ENCODE measurements around the gene RASAL2.
"Not testable (repeated sequence)": the region's sequence is repeated elsewhere in the genome, so short reads cannot be mapped to it uniquely, and the experiment has no call there.

Gene RASAL2

DNA sequence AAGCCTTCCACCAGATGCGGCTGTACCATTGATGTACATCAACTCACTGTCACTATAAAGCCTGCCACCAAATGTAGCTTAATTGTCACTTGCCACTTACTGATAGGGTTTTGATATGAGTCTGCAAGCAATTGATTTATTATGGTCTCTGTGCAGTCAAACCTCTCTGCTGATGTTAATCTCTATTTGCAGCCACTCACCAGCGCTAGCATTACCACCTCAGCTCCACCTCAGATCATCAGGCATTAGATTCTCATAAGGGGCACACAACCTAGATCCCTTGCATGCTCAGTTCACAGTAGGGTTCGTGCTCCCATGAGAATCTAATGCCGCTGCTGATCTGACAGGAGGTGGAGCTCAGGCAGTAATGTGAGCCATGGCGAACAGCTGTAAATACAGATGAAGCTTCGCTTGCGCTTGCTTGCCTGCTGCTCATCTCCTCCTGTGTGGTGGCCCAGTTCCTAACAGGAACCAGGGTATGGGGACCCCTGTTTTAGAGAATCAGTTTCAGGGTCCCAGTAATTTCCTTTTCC lies 26.7 kb downstream of the RASAL2 start:
- not testable (repeated sequence) for DNase-seq

DNA sequence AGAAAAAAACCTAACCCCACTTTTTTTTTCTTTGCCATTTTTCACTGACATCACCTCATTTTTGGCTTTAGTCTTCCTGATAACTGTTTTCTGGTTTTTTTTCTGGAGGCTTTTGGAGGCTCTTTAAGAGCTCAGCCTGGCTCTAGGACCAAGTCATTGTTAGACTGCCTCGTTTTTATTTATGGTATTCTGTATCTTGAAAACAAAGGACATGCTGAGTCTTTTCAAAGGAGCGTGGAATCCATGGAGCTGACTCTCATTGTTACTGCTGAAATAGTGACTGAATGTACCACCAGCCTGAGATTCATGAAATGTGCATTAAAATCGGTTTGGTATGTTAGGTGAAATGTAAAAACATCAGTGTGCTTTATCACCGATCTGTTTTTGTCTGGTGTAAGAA lies 28.0 kb downstream of the RASAL2 start:
- no peak for DNase-seq

DNA sequence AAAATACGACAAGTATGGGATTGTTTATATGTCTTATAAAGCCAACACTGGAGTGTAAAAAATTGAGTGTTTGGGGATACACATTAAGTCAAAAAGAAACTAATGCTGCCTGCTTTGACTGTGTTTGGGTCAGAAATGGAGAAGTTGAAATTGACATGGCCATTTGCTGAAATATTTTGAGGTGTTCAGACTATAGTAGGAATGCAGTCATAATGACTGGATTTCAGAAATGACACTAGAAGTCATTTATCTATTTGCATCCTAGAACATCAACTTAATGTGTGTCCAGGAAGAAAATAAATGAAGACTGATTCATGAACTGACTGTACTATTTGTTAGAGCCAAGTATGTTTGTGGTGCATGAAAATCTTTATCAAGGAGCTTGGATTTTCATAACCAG lies 28.4 kb downstream of the RASAL2 start:
- DNase-seq = no peak

DNA sequence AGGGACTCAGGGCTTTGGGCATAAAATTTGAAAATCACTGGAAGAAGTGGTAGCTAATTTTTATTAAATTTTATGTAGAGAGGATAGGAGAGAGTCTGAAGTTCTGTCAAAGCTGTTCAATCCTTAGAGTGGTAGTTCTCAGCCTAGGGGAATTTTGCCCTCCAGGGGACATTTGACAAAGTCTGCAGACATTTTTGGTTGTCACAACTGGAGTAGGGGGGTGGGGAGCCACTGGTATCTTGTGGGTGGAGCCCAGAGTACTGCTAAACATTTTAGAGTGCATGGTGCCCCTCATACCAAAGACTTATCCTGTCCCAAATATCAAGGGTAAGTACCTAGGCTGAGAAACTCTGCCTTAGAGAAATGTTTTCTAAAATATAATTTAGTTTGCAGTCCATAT lies 30.2 kb downstream of the RASAL2 start:
- no peak for DNase-seq

DNA sequence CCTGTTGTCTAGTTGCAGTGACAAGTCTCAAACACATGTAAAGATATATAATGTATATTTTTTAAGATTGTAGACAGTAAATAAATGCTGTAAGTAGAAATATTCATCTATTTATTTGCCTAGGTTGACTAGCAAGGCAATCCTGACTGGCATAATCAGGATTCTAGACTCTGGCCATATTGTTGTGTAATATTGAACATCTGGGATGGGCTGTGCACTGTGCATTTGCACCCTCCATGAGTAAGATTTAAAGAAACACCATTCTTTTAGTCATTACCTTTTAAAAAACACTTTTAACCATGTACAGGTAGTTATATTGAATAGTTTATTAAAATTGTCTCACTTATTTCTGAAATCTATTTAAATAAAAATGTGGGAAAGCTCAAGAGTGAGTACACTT lies 32.4 kb downstream of the RASAL2 start:
- DNase-seq = no peak

DNA sequence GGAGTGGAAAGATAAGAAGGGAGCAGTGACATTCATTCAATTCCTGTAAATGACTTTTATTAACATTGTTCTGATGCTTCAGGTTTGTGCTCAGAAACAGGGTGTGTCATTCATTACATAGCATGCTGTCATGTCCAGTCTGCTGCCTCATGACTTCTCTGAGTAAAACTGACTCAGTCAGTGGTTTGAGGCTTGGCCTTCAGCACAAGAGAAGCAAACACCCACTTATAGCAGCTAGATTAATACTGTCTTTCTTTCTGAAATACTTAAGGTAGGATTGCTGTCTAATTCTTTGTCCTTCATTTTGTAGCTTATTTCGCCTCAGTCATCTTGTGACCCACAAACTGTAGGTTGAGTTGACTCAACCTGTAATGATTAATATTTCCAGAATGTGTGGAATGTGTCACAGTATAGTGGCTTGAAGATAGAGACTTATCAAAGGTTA lies 32.9 kb downstream of the RASAL2 start:
- peak; percentile 74 for DNase-seq

DNA sequence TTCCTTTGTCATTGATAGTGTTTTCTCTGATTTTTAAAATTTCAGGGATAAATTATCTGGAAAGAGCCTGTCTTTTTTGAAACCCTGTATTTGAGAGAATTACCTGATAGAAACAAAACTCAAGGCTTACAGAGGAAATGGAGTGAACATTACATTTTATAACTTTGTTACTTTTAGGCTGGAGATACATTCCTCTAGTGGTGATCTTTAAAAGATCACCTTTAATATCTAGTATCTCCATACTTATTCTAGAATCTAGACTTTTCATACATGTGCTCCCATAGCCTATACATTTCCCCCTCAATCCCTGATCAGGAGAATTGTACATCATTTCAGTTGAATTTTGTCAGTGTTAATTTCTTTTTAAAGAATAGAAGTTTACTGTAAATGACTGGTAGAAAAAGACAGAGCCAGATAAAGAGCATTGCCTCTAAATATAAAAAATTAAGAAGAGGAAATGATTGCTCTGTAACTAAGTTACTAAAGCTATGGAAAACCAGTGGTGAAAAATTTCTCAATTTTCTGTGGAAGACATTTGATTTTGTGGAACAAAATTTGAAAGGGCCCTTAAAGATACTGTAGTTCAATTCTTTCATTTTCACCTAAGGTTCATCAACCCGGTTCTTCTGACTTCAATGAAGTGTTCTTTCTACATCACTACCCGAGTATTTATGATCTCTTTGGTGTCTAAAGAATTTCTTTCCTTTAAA lies 33.7 kb downstream of the RASAL2 start:
- peak; percentile 47 for DNase-seq

DNA sequence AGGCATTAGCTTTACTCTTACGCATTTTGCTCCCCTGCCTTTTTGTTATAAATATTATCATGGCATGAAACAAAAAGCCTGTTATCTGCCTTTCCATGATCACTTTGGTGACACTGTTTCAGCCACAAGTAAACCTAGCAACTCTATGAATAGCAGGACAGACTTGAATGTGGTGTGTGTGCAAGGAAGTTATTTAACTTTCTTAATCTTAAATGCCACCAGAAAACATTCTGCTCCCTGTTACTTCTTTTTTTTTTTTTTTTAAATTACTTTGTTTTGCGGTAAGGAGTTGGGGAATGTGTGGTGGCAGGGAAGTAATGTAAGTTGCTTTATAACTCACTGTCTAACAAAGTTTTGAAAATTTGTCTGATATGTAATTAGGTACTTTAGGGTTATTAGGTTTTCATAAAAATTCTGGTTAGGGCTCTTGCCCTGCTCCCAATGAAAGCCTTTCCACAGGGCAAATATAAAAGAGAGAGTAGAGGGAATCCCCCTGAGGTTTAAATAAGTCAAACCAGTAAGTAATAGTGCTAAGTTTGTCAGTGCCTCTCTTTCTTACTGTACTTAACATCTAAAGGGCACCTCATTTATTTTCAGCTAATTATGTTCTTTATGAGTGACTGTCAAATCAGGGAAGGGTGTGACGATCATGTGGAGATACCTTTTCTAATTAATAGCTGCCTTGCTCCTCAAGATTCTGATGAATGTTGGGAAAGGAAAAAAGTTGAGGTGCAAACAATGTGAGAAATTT lies 39.5 kb downstream of the RASAL2 start:
- no peak for DNase-seq

DNA sequence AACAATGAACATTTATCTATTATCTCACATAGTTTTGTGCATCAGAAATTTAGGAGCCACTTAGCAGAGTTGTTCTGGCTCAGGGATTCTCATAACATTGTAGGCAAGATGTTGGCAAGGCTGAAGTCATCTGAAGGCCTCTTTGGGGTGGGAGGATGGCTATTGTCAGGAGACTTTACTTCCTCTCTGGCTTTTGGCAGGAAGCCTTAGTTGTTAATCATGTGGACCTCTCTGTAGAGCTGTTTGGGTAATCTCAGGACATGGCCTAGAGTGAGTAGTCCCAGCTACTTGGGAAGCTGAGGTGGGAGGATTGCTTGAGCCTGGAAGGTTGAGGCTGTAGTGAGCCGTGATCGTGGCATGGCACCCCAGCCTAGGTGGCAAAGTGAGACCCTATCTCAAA lies 40.2 kb downstream of the RASAL2 start:
- peak; percentile 78 for DNase-seq

DNA sequence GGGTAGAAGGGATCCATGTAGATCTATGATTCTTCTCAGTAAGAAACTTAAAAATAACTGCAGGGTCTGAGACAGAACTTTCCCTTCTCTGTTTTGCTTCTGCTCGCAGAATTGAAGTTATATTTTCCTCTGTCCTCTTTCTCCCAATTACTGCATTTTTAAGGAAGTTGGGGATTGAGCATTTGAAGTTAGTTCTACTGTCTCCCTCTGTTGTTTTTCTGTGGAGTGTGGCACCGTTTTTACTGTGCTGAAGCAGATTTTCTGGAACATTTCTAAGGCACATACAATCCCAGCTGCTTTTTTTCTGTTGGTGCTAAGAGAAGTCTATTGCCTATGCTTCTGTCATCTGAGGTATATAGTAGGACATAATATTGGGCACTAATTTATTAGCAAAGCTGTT lies 43.3 kb downstream of the RASAL2 start:
- no peak for DNase-seq

DNA sequence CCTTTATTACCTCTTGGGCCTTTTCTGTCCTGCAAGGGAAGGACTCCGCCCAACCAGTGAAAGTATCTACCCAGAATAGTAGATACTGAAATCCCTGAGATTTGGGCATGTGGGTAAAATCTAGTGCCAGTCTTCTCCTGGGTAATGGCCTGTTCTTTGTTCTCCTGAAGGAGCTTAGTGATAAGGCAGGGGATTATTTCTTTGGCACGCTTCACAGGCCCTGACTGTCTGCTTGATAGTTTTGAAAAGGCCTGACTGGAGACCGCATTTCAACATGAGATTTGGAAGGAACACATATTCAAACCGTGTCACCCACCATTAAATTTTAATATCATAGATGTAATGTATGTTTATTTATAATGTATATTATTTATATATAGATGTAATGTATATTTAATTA lies 48.9 kb downstream of the RASAL2 start:
- no peak for DNase-seq

DNA sequence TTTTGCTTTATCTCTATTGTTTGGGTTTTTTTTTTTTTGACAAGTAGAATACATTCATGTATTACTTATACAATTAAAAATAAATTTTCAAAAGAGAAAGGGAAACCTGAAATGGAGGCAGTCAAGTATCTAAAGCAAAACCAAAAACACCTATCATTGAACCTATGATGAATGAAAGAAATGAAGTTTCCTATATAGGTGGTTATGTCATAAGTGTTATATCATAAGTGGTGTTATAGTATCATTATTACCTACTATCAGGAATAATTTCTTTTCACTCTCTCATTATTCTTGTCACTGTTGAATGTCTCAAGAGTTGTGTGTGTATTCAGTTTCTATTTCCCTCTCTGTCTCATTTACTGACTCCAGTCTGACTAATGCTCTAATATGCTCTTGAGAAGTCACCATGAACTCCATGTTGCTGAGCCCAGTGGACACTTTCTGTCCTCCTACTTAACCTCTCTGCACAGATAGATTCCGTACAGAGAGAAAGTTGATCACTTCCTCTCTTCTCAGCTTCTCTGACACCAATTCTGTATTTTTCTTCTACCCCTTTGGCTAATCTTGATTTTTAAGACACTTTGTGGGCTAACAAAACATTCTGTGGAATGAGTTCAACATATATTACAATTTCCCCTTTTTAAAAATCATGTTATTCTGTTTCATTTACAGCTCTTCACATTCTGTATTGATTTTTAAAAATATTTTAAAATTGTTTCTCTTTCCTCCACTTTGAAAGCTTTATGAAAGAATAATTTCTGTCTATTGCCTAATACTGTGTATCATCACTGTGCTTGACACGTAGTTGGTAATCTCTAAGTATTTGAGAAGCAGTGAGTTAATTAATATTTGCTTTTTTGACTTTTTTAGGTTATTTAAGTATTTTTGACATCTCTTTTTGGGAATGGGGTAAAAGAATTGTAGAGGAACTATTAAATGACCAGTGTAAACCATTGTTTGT lies 50.1 kb downstream of the RASAL2 start:
- DNase-seq = peak; percentile 11

DNA sequence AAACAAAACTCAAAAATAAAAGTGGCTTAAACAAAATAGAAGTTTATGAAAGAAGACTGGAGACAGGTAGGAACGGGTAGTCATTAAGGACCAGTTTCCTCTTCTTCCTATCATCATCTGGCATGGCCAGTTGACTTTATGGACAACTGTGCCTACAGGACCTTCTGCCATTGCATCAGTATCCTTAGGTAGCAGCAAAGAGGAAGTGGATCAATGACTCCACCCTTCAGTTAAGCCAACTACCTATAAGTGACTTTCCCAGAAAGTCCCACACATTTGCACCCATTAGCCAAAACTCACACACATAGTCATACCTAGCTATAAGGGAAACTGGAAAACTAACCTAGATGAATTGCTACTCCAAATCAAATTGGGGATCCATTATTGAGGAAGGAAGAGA lies 51.7 kb downstream of the RASAL2 start:
- no peak for DNase-seq

DNA sequence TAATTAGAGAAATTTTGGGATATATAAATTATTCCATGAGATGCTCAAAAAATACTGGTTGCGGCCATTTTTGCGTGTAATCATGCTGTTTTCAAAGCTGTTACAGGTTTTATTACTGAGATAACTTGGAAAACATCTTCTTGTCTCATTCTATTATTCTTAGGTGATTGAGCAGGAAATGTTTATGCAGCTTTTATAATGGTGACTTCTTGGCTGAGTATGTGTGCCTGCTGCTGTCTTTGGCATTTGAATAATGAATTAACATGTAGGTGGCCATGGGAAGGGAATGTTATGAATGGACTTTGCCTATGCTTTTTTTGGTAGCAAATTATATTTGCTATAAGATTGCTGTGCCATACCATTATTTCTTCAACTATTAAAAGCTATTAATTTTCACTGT lies 52.5 kb downstream of the RASAL2 start:
- DNase-seq = no peak

DNA sequence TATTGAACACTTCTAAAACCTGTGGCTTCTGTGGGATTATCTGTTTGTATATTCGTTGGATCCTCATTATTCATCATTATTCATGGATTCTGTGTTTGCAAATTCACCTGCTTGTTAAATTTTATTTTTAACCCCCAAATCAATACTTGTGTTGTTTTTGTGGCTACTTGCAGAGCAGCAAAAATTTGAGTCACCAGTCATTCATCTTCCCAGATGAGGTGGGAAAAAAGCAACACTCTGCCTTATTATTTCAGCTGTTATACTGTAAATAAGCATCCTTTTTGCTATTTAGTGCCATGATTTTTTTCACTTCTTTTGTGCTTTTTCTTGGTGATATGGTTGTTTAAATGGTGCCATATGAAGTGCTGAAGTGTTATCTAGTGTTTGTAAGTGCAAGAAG lies 56.7 kb downstream of the RASAL2 start:
- no peak for DNase-seq

DNA sequence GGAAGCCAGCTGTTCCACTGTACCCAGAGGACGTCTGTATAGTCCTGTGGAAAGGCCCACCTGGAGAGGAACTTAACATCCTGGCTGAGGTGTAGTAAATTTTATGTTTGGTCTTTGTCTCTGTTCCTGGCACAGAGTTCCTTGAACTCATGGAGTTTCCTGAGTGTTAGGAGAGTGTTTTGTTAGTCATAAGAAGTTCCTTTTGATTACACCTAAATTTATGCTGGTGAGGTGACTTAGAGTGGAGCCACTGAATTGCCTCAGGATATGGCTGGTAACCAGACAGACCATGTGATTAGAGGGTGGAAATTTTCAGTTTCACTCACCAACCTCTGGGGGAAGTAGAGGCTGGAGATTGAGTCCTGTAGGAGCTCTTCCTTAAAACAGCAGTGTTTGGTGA lies 57.9 kb downstream of the RASAL2 start:
- no peak for DNase-seq

DNA sequence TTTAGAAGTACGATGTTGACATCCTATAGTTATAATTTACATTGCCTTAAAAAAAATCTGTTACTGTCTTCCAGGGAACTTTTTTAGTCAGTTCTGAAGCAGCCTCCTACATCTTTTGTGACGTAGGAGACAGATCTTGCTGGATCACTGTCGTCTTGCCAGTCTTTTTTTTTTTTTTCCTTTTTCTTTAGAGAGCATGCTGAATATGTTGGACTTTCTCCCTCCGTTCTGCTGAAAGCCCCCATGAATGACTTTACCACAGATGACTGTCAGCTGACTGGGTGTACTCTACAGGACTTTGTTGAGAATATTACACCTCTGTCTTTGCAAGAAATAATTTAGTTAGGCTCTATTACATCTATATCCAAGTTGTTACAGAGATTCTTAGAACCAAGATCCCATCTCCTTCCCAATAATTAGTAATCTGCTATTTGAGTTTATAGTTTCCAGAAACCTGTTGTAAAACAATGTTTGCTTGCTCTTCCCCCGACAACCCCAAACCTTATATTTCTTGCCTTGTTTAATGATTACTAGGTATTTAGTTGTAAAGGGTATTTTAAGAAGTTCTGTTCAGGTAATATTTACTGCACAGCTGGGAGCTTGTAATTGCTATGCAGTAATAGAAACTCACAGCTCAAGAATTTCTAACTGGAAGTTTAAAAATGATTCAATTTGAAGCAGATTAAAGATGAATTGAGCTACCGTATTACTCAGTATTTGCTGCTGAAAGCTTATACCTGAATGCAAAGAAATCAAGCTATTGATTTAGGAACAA lies 61.8 kb downstream of the RASAL2 start:
- no peak for DNase-seq

DNA sequence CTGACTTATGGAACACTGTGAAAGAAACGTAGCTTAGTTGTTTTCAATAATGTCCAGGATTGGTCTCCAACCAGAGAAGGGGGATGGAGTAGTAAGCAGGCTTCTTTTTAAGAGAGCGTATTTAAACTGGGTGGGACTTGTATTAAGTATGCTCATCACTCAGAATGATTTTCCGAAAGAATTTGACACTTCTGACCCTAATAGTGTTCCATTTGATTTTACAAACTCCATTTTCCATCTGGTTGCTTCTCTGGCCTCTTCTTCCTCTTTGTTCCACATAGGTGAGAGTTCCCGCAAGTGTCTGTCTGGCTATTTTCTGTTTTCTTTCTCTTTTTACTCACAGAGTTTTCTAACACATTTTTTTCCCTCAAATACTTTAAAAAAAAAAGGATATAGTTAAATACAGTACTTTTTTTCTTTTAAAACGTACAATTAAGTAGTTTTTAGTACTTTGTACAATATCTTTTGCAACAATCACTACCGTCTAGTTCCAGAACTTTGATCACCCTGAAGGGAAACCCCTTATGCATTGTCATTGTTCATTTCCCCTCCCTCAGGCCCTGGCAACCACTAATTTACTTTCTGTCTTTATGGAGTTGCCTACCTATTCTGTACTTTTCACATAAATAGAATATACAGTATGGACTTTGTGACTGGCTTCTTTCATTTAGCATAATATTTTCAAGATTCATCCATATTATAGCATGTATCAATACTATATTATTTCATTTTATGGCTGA lies 67.0 kb downstream of the RASAL2 start:
- DNase-seq = no peak

DNA sequence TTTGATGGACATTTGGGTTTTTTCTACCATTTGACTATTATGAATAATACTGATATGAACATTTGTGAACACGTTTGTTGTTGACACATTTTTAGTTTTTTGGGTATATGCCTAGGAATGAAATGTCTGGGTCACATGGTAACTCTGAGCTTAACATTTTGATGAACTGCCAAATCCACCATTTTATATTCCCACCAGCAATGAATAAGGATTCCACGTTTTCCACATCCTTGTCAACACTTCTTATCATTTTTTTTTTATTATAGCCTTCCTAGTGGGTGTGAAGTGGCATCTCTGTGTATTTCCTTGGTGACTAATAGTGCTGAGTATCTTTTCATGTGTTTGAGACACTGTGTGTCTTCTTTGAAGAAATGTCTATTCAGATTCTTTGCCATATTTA lies 67.6 kb downstream of the RASAL2 start:
- DNase-seq = no peak

DNA sequence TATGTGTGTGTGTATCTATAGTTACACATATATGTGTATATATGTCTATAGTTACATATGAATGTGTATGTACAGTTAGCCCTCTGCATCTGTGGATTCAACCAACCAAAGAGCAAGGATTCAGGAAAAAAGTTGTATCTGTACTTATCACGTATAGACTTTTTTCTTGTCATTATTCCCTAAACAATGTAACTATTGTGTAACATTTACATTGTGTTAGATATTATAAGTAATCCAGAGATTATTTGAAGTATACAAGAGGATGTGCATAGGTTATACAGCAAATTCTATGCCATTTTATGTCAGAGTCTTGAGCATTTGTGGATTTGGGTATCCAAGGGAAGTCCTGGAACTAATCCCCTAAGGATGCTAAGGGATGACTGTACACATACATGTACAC lies 71.3 kb downstream of the RASAL2 start:
- no peak for DNase-seq

DNA sequence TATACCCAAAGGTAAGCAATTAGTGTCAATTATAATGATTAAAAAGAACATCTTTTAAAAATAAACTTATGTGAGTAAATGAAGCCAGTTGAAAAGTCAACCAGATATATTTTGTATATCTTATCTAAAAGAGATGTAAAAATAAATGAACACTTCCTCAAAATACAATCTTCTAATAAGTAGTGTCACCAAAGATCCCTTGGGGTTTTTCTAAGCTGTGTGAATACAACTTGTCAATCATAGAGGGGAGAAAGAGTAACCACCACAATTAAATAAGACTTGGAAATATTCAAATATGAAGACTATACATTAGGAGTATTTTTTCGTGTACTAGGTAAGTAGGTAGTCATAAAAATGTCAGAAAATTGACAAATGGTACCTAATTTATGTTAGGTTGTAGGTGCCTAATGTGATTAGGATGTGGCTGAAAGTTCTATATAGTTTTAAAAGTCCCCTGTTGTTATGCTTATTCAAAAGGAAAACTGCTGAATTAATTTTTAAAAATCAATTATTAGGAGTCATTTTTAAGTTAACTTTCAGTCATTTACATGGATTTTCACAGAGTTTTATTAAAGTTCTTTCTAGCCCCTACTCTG lies 72.6 kb downstream of the RASAL2 start:
- DNase-seq = no peak

Data from kidney glomerular epithelial cell (primary cell).